ENCODE data around the gene LMX1B. TPM values are rescaled to one million over a fixed set of nuclear protein-coding genes. Genes with fewer than 3 reads are reported as not detected.
A peak's percentile ranks its signal among the peaks of the same experiment; 100 is the strongest.

Gene LMX1B
- total RNA-seq, 1 experiment from 2014 or later = 12.4 TPM

GRCh38 chr9:126612813-126613641 is 701 bp upstream of the LMX1B start:
- no peak overlapping the region for H3K27ac Mint-ChIP-seq
- POLR2A ChIA-PET = interaction anchor here (1.0 kb wide), 1 partner anchor 23 kb away, joined by 3 read pairs; no protein-coding TSS in a partner anchor
- H3K9me3 Mint-ChIP-seq = no peaks in the 10 kb centered on the region
- H3K27me3 Mint-ChIP-seq (ENCODE audit: low read depth) = peaks cover 94% of the 10 kb centered on the region
- peak overlapping the region; percentile 75 for H3K4me3 Mint-ChIP-seq
- DNase-seq (ENCODE audit: low spot score) = peak; percentile 47
- H3K4me1 Mint-ChIP-seq = peaks cover 44% of the 10 kb centered on the region
- no peak for ATAC-seq
- H3K36me3 Mint-ChIP-seq = no peaks in the 10 kb centered on the region
- TF ChIP-seq ESRRA (CRISPR knock-in tag; IDR thresholded peaks at IDR 0.05; ENCODE audit: borderline replicate concordance) (no peak), GABPB1 (CRISPR knock-in tag; IDR thresholded peaks at IDR 0.05) (no peak), ZBTB43 (CRISPR knock-in tag; IDR thresholded peaks at IDR 0.05) (0 out of 2 replicates have a peak, but pooled peaks have one; percentile 21), FOXP4 (CRISPR knock-in tag; IDR thresholded peaks at IDR 0.05) (no peak)
- CTCF ChIA-PET = interaction anchor here (0.9 to 6.0 kb wide), 11 partner anchors 11 to 169 kb away, joined by 3 to 47 read pairs (median 6); no protein-coding TSS in a partner anchor

- H3K4me3 Mint-ChIP-seq = peak overlapping the region; percentile 62; the same call in 1 of the 2 replicates
- H3K27me3 Mint-ChIP-seq (ENCODE audit: low read depth) = peaks cover 94% of the 10 kb centered on the region
- H3K4me1 Mint-ChIP-seq = peaks cover 51% of the 10 kb centered on the region
- ATAC-seq (no peak), DNase-seq (ENCODE audit: low spot score) (peak; percentile 43)
- H3K9me3 Mint-ChIP-seq = no peaks in the 10 kb centered on the region
- ChIA-PET CTCF (interaction anchor here (1.0 to 6.0 kb wide), 6 partner anchors 13 to 115 kb away, joined by 3 to 47 read pairs (median 6); no protein-coding TSS in a partner anchor), POLR2A (interaction anchor here (1.0 kb wide), 1 partner anchor 22 kb away, joined by 3 read pairs; no protein-coding TSS in a partner anchor)
- no peak for TF ChIP-seq HMGA2 (CRISPR knock-in tag; IDR thresholded peaks at IDR 0.05)
- no peak for TF ChIP-seq MYBL2 (CRISPR knock-in tag; IDR thresholded peaks at IDR 0.05)
- no peaks in the 10 kb centered on the region for H3K36me3 Mint-ChIP-seq
- no peak overlapping the region for H3K27ac Mint-ChIP-seq
Measured at GRCh38 chr9:126614088-126614454, 343 bp downstream of the LMX1B start.

GRCh38 chr9:126614455-126615244 is 922 bp downstream of the LMX1B start:
- no peaks in the 10 kb centered on the region for H3K9me3 Mint-ChIP-seq
- H3K36me3 Mint-ChIP-seq = no peaks in the 10 kb centered on the region
- ATAC-seq = no peak
- peak overlapping the region; percentile 62 for H3K4me3 Mint-ChIP-seq
- peaks cover 94% of the 10 kb centered on the region for H3K27me3 Mint-ChIP-seq (ENCODE audit: low read depth)
- peak; percentile 31 for DNase-seq (ENCODE audit: low spot score)
- ChIA-PET POLR2A (no interaction called here), CTCF (interaction anchor here (1.0 to 6.0 kb wide), 4 partner anchors 48 to 75 kb away, joined by 3 to 47 read pairs (median 8); no protein-coding TSS in a partner anchor)
- H3K27ac Mint-ChIP-seq = no peak overlapping the region
- TF ChIP-seq SMAD4 (CRISPR knock-in tag; IDR thresholded peaks at IDR 0.05) (no peak), ERG (CRISPR knock-in tag; IDR thresholded peaks at IDR 0.05) (no peak), TEAD4 (CRISPR knock-in tag; IDR thresholded peaks at IDR 0.05) (no peak), CBFB (CRISPR knock-in tag; IDR thresholded peaks at IDR 0.05; ENCODE audit: low read depth) (no peak), PRRX2 (CRISPR knock-in tag; IDR thresholded peaks at IDR 0.05) (no peak), ZNF281 (CRISPR knock-in tag; IDR thresholded peaks at IDR 0.05) (no peak), GABPB1 (CRISPR knock-in tag; IDR thresholded peaks at IDR 0.05) (no peak), ZNF263 (CRISPR knock-in tag; IDR thresholded peaks at IDR 0.05; ENCODE audit: low read depth) (no peak), FOXP1 (CRISPR knock-in tag; IDR thresholded peaks at IDR 0.05; ENCODE audit: borderline replicate concordance) (no peak), IRF2 (CRISPR knock-in tag; IDR thresholded peaks at IDR 0.05; ENCODE audit: borderline replicate concordance, low read depth) (no peak), E2F4 (CRISPR knock-in tag; IDR thresholded peaks at IDR 0.05; ENCODE audit: borderline replicate concordance, low read depth) (no peak)
- peaks cover 57% of the 10 kb centered on the region for H3K4me1 Mint-ChIP-seq

Measured in WTC11 (cell line).